Esophagus squamous epithelium (tissue), 5 donors: Measurements from ENCODE around the gene CNKSR3. TPM values are rescaled to one million over a fixed set of nuclear protein-coding genes. Genes with fewer than 3 reads are reported as not detected.

ENCODE experiments used
- DNase-seq: peaks from one replicate; lab custom pipeline; 2025; lab: John Stamatoyannopoulos, UW
- H3K27ac ChIP-seq, 4 donors: fragments of 200-600 bp; sonication (generic); one replicate each; pipeline ENCODE4 v1.5.1; 2016 to 2019; ENCODE audit warnings: mild to moderate bottlenecking in 1 of 4
- H3K27me3 ChIP-seq, 4 donors: fragments of 200-600 bp; sonication (generic); 1 replicate in 3 of 4; 2 replicates in 1 of 4; pipeline versions ENCODE4 v1.5.1 to v1.6.0; 2017 to 2021; ENCODE audit warnings: antibody characterized with exemption in 1 of 4
- H3K36me3 ChIP-seq, 3 donors: fragments of 200-600 bp; sonication (generic); one replicate each; pipeline ENCODE4 v1.5.1; 2016 to 2019
- H3K4me1 ChIP-seq, 3 donors: fragments of 200-600 bp; sonication (generic); one replicate each; pipeline ENCODE4 v1.5.1; 2017 to 2019
- H3K4me3 ChIP-seq, 4 donors: fragments of 200-600 bp; sonication (generic); 1 replicate in 3 of 4; 2 replicates in 1 of 4; pipeline ENCODE4 v1.5.1; 2016 to 2019; ENCODE audit warnings: mild to moderate bottlenecking in 2 of 4, moderate library complexity in 1 of 4
- H3K9me3 ChIP-seq, 3 donors: fragments of 200-600 bp; sonication (generic); one replicate each; pipeline ENCODE4 v1.5.1; 2016 to 2019
- CTCF ChIP-seq, 6 experiments: fragments of 450-650 bp in 4 of 6; fragments of 200-600 bp in 2 of 6; sonication (generic) in 2 of 6; IDR thresholded peaks; one replicate each; pipeline ENCODE4 v1.5.1; 2016 to 2019; ENCODE audit warnings: antibody characterized with exemption in 6 of 6, mild to moderate bottlenecking in 4 of 6, moderate library complexity in 4 of 6
- POLR2A ChIP-seq, 4 donors: fragments of 450-650 bp; IDR thresholded peaks; one replicate each; pipeline ENCODE4 v1.6.1; 2017; ENCODE audit warnings: antibody characterized with exemption in 4 of 4, mild to moderate bottlenecking in 4 of 4, moderate library complexity in 3 of 4
- WGBS, 2 donors: methylation state at CpG; one replicate each; pipeline ENCODE4 v1.1.5; 2018; 5-methylcytosine and 5-hydroxymethylcytosine counted together
- intact Hi-C: fragments of 100-400 bp; cut with DNase I; formaldehyde crosslinking; loops from one replicate; pipeline ENCODE4 v1.15.0; 2022
- total RNA-seq, 4 donors: library from RNA; depleted of rRNA; stranded (reverse); fragments of >200 nt; gene quantifications; one replicate each; pipeline ENCODE4 v1.1.0, GENCODE V29; 2016
- donor health status: DM: yes; HTN: yes; CAD: no.

CNKSR3 gene
- total RNA-seq, 4 donors from 2014 or later = 10.2 to 18.8 (median 13.8) TPM

GRCh38 chr6:154404791-154405400 lies 105.6 kb downstream of the CNKSR3 start:
- intact Hi-C loops = no loop called here
- H3K36me3 ChIP-seq = peaks cover 0 to 69% (median 0%) of the 10 kb centered on the region in 3 donors
- H3K4me3 ChIP-seq = no peak overlapping the region
- 64 to 70% methylated on average over 6 of the region's 6 CpGs for WGBS, 2 donors
- H3K9me3 ChIP-seq = no peaks in the 10 kb centered on the region
- DNase-seq = no peak
- H3K4me1 ChIP-seq = peaks cover 3 to 57% (median 15%) of the 10 kb centered on the region in 3 donors
- H3K27ac ChIP-seq = peak overlapping the region in 1 of 4 donors; percentile 82
- no peaks in the 10 kb centered on the region for H3K27me3 ChIP-seq
- TF ChIP-seq CTCF (IDR thresholded peaks at IDR 0.05) = no peak
- no peak for TF ChIP-seq POLR2A (IDR thresholded peaks at IDR 0.05)

- H3K4me3 ChIP-seq = no peak overlapping the region
- peaks cover 0 to 61% (median 0%) of the 10 kb centered on the region in 3 donors for H3K36me3 ChIP-seq
- WGBS, 2 donors = 22 to 30% methylated on average over 4 of the region's 4 CpGs
- peaks cover 0 to 46% (median 8%) of the 10 kb centered on the region in 3 donors for H3K4me1 ChIP-seq
- peak overlapping the region; percentile 46 to 82 (median 68) for H3K27ac ChIP-seq
- intact Hi-C loops = no loop called here
- TF ChIP-seq POLR2A (IDR thresholded peaks at IDR 0.05) (no peak), CTCF (IDR thresholded peaks at IDR 0.05) (no peak)
- no peak for DNase-seq
- H3K27me3 ChIP-seq = no peaks in the 10 kb centered on the region
- no peaks in the 10 kb centered on the region for H3K9me3 ChIP-seq
Observed at GRCh38 chr6:154403788-154404187, 106.7 kb downstream of the CNKSR3 start.

- WGBS, 2 donors = 39 to 63% methylated on average over 6 of the region's 6 CpGs
- intact Hi-C loops = no loop called here
- no peaks in the 10 kb centered on the region for H3K9me3 ChIP-seq
- H3K4me3 ChIP-seq = no peak overlapping the region
- H3K36me3 ChIP-seq = peaks cover 0 to 47% (median 0%) of the 10 kb centered on the region in 3 donors
- DNase-seq = no peak
- peak overlapping the region in 3 of 4 donors; percentile 66 to 82 (median 70) for H3K27ac ChIP-seq
- H3K4me1 ChIP-seq = peaks cover 0 to 46% (median 8%) of the 10 kb centered on the region in 3 donors
- H3K27me3 ChIP-seq = no peaks in the 10 kb centered on the region
- TF ChIP-seq CTCF (IDR thresholded peaks at IDR 0.05) (no peak), POLR2A (IDR thresholded peaks at IDR 0.05) (no peak)
Observed at GRCh38 chr6:154402081-154402780, 108.3 kb downstream of the CNKSR3 start.

- intact Hi-C loops = no loop called here
- H3K9me3 ChIP-seq = no peaks in the 10 kb centered on the region
- no peak overlapping the region for H3K4me3 ChIP-seq
- 87 to 88% methylated on average over 5 of the region's 5 CpGs for WGBS, 2 donors
- peaks cover 0 to 16% (median 0%) of the 10 kb centered on the region in 3 donors for H3K36me3 ChIP-seq
- DNase-seq = no peak
- H3K4me1 ChIP-seq = peaks cover 0 to 37% (median 7%) of the 10 kb centered on the region in 3 donors
- no peak overlapping the region for H3K27ac ChIP-seq
- TF ChIP-seq POLR2A (IDR thresholded peaks at IDR 0.05) (no peak), CTCF (IDR thresholded peaks at IDR 0.05) (no peak)
- H3K27me3 ChIP-seq = no peaks in the 10 kb centered on the region
Observed at GRCh38 chr6:154399097-154399496, 111.4 kb downstream of the CNKSR3 start.
